Colon (tissue), 2 donors: ENCODE measurements around the gene PLOD3.

Experiments
- FAIRE-seq: peaks from 2 replicates; lab custom pipeline; 2012; peaks lifted over from hg19 to GRCh38; lab: Jason Lieb, UNC
- donor health status: control.
- donor health status: control.

PLOD3 gene

DNA sequence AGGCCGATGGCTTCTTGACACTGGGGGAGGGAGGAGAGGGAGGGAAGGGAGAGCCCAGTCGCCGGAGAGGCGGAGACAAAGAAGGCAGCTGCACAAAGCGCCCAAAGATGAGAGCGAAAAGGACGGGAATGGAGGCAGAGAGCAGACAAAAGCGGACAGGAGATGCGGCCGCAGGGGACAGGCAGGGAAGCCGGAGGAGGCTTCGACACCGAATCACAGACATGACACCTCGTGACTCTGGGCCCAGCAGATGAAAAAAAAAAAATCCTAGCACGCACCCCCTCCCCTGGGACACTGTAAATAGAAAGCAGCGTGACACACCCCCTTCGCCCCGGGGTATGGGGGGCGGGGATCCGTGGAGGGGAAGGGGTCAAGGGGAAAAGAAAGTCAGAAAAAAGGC is 38.3 kb downstream of the PLOD3 start:
- FAIRE-seq = no peak

DNA sequence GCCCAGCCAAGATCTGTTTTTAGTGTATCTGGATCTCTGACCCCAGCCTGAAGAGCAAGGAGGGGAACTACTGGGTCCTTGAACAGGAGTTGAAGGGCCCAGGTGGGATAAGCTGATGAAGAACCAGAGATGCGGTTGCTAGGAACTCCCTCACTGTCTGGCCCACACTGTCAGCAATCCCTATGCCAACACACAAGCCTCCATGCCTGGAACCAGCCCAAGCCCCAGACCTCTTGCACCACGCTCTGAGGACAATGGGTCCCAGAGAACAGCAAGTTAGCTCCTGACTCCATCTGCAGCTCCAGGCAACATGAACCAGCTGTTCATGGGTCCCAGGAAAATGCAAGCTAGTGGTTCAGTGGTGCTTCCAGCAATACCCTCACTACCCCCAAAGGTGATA is 39.7 kb downstream of the PLOD3 start:
- FAIRE-seq = no peak

DNA sequence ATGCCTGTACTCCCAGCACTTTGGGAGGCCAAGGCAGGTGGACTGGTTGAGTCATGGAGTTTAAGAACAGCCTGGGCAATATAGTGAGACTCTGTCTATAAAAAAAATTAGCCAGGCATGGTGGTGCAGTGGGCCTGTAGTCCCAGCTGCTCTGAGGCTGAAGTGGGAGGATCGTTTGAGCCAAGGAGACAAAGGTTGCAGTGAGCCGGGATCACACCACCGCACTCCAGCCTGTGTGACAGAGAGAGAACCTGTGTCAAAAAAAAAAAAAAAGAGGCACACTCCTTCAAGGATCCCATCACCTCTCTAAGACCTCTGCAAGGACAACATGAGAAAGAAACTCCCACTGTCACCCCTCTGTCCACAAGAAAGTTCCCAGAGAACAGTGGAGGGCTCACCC is 41.7 kb downstream of the PLOD3 start:
- FAIRE-seq = no peak

DNA sequence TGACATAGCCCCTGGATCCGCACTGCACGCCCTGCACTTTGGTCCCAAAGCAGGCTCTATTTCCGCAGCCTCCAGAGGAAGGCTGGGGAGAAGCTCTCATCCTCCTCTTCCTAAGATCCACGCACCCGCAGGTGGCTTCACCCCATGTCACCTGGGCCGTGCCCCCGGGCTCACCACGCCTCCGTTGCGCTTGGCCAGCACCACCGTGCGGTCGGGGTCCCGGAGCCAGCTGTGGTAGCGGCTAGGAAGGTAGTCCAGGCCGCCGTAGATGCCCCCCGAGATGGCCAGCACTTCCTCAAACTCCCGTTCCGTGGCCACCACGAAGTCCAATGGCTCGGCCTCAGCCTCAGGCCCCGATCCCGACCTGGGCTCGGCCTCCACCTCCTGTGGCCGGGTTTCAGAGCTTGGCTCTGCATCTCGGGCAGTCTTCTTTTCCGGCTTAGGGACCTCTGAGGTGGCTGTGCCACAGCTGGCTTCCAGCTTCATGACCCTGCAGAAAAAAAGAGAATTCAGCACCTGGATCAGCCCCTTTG is 43.0 kb downstream of the PLOD3 start:
- no peak for FAIRE-seq

DNA sequence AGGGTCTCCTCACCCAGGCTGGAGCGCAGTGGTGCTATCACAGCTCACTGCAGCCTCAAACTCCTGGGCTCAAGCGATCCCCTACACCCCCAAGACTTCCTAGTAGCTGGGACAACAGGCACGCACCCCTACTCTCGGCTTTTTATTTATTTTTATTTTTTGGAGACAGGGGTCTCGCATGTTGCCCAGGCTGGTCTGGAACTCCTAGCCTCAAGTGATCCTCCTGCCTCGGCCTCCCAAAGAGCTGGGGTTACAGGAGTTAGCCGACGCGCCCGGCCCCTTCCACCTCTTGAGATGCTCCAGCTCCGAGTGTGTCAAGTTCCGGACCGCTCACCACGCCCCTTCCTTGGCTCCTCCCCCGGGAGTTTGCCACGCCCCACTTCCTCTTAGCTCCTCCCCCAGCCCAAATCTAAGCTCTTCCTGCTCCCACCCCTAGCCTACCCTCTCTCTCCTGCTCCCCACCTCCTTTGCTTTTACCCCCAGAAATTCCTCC is 43.6 kb downstream of the PLOD3 start:
- no peak for FAIRE-seq

DNA sequence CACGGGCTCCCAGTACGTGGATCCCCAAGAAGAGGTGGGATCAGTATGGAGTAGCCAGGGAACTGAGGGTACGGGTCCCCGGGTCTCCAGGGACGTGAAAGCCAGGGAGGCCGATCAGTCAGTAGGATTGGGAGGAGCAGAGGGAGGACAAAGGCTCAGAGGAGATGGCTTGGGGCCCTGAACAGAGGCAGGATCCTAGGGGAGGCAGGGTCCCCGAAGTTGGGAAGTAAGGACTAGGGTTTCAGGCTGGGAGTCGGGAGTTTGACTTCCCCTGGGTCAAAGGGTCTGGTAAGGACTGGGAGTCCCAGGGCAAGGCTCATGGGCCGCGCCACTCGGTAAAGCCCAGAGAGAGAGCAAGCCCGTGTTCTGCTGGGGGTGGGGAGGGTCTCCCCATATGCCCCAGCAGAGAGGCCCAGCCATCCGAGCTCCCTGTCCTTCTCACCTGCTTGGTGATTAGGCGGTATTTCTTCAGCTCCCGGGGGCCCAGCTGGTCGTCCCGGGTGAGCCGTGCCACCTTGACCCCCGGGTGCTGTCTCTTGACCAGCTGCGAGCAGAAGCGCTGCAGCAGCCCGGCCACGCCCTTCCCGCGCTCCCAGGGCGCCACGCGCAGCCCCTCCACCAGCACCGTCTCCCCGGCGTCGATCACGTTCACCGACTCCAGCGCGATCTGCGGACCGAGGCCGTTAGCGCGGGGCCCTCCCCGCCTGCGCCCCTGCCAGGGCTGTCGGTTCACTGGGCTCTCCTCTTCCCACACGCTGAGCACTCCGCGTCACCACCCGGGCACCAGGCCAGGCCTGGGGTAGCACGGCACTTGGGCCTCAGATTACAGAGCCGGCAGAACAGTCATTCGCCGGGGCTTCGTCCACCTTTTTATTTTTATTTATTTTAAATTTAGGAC is 44.3 kb downstream of the PLOD3 start:
- no peak for FAIRE-seq

DNA sequence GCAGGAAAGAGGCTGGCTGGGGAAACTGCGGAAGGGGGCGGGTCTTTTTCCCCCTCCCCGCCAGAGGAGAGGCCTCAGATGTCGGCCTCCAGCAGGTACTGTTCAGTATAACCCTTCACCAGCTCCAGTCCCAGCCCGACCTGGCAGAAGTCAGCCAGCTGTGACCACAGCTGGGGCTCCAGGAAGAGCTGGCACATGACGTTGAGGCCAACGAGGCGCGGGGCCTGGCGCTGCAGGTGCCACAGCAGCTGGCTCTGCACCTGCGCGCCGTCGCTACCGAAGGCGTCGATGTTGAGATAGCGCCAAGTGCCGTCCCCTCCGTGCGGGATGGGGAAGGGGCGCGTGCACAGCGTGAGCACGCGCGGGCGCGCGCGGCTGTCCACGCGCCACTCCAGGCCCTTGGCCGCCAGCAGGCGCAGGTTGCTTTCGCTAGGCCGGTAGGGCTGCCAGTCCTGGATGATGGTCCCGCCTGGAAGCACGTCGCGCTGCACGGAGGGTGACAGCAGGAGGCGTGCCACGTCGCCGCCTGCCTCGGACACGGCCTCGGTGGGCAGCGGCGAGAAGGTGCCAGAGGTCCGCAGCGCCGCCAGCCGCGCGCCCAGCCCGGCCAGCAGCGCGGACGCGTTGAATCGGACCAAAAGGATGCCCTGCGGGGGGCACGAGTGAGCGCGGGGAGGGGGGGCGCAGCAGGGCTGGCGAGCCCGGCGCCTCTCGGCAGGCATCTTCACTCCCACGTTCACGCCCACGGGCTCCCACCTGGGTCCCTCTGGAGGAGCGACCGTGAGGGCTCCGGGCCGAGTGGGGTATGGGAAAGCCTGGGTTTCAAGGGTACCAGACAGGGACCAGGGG is 45.2 kb downstream of the PLOD3 start:
- no peak for FAIRE-seq

GRCh38 chr7:101171442-101171837 is 45.9 kb downstream of the PLOD3 start:
- FAIRE-seq = no peak

DNA sequence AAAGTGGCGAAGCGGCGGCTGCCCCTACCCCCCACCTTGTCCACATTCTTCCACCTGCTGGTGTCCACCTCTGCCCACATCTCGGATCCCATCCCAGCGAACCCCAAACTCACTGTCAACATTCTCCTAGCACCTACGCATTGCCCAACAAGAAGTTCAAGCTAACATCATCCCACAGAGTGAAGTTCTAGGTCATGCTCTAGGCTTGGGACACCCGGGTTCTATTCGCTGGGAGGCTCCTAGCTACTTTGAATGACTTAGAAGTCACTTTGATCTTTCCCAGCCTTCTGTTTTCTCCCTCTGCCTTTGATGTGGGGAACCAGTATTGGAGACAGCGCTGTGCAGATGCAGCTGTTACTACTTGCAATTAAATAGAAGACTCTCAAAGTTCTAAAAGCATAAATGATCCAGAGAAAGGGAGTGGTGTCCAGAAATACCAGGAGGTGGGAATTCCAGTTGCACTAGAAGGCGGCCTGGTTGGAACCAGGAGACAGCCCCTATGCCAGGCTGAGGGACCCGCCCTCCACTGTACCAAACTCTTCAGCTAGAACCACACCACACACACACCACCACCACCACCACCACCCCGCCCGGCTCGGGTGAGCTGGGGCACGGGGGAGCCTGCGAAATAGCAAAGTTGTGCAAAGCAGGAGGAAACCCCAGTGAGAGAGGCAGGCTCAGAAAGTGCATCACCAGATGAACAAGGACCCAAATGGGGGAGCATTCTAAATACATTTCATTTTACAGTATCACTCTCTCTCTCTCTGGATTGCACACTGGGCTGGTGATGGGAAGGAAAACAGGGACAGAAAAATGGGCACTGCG is 46.6 kb downstream of the PLOD3 start:
- FAIRE-seq = no peak

DNA sequence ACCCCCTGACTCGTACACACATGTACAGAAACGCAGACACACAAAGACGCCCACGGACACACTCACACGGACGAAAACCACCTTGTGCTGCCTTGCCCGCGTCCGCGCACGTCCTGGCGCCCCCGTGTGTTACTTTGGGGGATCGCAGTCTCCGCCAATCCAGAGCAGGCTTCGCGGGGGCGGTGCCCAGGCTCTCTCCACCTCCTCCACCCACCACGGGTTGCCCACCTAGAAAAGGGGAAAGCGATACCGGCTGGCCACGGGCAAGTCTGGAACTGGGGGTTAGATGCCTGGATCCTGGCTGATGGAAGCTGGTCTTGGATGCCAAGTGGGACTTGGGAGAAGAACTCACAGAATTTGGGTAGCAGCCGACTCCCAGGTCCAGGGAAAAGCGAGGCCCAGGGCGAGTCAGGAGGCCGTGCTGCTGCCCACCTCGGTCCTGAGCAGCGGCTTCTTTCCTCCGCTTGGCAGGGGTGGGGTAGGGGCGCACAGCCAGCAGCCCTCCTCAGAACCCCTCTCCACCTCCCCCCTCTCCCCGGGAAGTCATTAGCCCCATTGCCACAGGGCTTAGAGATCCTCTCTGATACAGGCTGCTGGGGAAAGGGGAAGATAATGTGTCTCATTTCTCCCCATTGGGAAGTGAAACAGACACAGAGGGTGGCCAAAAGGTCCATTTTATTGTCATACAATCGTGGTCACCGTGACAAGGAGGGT is 47.4 kb downstream of the PLOD3 start:
- FAIRE-seq = no peak

GRCh38 chr7:101169110-101169837 is 48.1 kb downstream of the PLOD3 start:
- no peak for FAIRE-seq

DNA sequence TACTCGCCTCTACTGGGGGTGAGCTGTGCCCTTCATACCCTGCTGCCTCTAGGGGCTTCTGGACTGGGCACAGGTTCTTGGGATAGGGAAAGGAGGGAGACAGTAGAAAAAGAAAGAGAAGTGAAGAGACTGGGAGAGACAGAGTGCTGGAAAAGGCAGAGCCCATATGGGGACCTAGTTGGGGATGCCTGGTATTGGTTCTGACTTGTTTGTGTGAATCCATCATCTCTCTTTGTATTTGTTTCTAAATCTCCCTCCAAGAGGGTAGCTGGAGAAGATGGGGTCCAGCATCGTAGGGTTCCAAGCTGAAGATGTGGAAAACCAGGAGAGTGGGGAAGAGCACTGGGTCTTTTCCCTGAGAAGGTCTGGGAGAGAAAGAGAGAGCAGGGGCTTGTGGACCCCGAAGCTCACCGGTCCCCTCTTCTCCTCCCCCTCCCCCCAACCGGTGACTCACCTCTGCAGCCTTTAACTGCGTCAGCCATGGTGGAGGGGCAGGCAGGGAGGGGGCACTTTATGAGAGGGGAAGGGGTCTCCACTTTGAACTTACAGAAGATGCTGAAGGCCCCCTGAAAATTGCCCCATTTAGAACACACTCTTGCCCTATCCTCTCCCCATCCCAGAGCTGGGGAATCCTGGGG is 48.9 kb downstream of the PLOD3 start:
- FAIRE-seq = no peak

- no peak for FAIRE-seq
These were observed 49.6 kb downstream of the PLOD3 start for GRCh38 chr7:101167645-101168411.

DNA sequence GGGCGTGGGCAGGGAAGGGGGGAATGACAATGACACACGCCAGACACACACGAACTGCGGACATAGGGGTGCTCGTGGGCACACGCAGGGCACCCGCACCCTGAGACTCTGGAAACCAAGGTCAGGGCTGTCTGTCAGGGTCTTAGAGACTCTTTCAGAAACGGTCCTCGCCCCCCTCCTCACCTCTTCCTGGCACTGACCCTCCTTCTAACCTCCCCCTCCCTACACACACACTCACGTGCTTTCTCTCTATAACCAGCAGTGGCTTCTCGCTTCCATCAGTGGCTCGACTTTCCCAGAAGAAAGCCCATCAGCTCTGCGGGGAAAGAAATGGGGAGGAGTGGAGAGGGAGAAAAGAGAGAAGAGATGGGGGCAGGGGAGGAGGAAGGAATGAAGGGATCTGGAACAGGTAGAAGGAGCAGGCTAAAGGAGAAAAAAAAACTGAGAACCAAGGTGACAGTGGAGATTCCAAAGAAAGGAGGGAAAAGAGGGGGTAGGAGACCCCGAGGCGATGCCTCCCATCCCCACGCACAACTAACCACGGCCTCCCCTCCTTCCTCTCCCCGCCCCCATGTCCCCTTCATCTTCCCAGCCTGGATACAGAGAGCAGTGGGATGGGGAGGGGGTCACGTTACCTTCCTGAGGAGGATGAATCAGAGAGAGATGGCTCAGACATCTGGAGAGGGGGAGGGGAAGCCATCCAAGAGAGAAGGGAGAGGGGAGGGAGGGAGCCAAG is 50.3 kb downstream of the PLOD3 start:
- no peak for FAIRE-seq

GRCh38 chr7:101166648-101166908 is 50.8 kb downstream of the PLOD3 start:
- FAIRE-seq = no peak

GRCh38 chr7:101165958-101166647 is 51.3 kb downstream of the PLOD3 start:
- FAIRE-seq = no peak

DNA sequence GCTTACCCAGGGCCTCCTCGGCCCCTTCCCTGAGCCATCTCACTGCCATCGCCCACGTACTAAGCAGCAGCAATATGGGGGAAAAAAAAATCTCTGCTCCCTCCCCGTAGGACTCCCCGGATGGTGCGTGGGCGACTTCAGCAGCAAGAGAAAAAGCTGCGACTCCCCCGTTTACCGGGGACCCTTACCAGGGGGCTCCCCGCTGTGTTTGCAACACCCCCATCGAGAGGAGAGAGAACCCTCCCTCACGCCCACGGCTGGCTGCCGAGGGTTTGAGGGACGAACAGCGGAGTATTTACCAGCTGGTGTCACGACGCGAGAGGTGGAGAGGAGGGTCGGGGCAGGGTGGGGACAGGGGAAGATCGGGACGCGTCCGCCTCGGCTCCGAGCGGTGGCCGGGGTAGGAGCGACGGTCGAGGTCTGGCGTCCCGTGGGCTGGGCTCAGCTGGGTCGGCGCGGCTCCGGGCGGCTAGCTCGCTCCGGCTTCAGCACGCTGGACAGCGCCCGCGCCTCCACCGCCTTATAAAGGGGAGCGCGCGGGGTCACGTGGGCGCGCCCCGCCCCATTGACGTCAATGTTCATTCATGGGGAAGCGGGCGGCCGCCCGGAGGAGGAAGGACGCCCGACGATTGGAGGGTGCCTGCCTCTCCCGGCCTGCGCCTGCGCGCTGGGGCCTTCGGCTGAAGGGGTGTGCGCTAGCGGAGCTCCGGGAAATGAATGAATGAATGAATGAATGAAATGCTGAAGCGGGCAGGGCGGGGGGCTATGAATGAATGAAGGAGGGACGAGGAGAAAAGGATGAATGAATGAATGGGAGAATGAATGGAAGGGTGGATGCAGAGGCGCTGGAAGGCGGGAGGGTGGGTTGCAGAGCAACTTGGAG is 52.1 kb downstream of the PLOD3 start, which contains the start of gene VGF:
VGF (minus strand) TSS at position 495 of the 883 bp plus-strand sequence. CDS start 726 bp downstream, outside the sequence.
- FAIRE-seq = no peak
